ENCODE data around the gene MCOLN1. TPM values are rescaled to one million over a fixed set of nuclear protein-coding genes. Genes with fewer than 3 reads are reported as not detected.

Gene MCOLN1
- total and polyA plus RNA-seq, 8 donors = 13.0 to 76.6 (median 15.3) TPM

- H3K4me1 ChIP-seq = peaks cover 0 to 4% of the 10 kb centered on the region in 2 donors
- TF ChIP-seq CTCF (IDR thresholded peaks at IDR 0.05) = no peak
- H3K9me3 ChIP-seq = no peaks in the 10 kb centered on the region
- H3K27me3 ChIP-seq = no peaks in the 10 kb centered on the region
- no peak overlapping the region for H3K4me3 ChIP-seq
- no peak overlapping the region for H3K27ac ChIP-seq
- intact Hi-C loops (cut with DNase I) = no loop called here
- DNase-seq (no peak), ATAC-seq (no peak)
- peaks cover 0 to 96% of the 10 kb centered on the region in 2 donors for H3K36me3 ChIP-seq
Measured at GRCh38 chr19:7554990-7555864, 32.8 kb downstream of the MCOLN1 start.

DNA sequence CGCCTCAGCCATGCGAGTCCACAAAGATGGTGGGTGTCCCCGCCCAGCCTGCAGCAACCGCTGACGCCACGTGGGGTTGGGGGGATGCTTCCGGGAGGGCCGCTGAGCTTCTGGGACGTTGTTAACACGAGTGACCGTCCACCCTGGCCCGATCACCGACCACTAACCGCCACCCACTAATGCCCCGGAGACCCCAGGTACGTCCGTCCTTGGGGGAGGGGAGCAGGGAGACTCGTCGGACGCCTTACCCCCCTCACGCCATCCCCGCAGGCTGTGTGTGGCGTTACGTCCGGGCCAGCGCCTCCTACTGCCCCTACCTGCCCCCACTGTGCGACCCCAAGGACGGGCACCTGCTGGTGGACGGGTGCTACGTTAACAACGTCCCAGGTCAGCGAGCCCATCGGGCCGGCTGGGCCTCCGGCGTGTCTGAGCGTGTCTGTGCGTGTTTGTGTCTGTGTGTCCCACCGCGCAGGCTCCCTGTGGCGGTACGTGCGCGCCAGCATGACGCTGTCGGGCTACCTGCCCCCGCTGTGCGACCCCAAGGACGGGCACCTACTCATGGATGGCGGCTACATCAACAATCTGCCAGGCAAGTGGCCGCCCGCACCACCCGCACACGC is 34.4 kb downstream of the MCOLN1 start:
- no peaks in the 10 kb centered on the region for H3K4me1 ChIP-seq
- H3K27ac ChIP-seq = no peak overlapping the region
- H3K9me3 ChIP-seq = no peaks in the 10 kb centered on the region
- no peak for ATAC-seq
- intact Hi-C loops (cut with DNase I) = no loop called here
- H3K36me3 ChIP-seq = peaks cover 0 to 96% of the 10 kb centered on the region in 2 donors
- DNase-seq = no peak
- no peaks in the 10 kb centered on the region for H3K27me3 ChIP-seq
- TF ChIP-seq CTCF (IDR thresholded peaks at IDR 0.05) = no peak
- no peak overlapping the region for H3K4me3 ChIP-seq

DNA sequence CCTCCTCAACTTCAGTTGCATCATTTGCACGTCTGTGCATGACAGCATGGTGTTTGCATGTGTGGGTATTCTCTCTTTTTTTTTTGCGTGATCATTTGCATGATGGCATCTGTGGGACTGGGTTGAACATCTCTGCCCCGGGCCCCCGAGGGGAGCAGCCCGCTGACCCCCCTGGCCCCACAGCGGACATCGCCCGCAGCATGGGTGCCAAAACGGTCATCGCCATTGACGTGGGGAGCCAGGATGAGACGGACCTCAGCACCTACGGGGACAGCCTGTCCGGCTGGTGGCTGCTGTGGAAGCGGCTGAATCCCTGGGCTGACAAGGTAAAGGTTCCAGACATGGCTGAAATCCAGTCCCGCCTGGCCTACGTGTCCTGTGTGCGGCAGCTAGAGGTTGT is 36.2 kb downstream of the MCOLN1 start:
- Histone ChIP-seq H3K27me3 (no peaks in the 10 kb centered on the region), H3K4me1 (no peaks in the 10 kb centered on the region), H3K36me3 (peaks cover 0 to 90% of the 10 kb centered on the region in 2 donors), H3K9me3 (no peaks in the 10 kb centered on the region), H3K27ac (no peak overlapping the region), H3K4me3 (no peak overlapping the region)
- no peak for TF ChIP-seq CTCF (IDR thresholded peaks at IDR 0.05)
- no peak for ATAC-seq
- intact Hi-C loops (cut with DNase I) = no loop called here
- no peak for DNase-seq

DNA sequence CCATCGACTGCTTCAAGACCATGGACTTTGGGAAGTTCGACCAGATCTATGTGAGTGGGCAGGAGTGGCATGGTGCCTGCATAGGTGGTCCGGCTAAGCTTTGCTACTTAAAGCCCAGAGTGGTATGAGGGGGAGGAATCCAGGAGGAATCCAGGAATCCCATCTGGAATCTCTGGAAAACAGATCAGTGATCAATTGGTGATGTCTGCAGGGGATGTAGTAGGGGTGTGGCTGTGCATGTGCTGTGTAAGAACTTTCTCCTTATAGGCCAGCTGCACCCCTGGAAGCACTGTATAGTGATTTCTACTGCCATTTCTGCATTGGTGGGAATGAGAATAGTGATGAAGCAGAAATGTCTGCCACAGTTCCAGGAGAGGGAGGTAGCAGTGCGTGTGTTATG is 36.7 kb downstream of the MCOLN1 start:
- Histone ChIP-seq H3K4me1 (no peaks in the 10 kb centered on the region), H3K27ac (no peak overlapping the region), H3K9me3 (no peaks in the 10 kb centered on the region), H3K27me3 (no peaks in the 10 kb centered on the region), H3K36me3 (peaks cover 0 to 86% of the 10 kb centered on the region in 2 donors), H3K4me3 (no peak overlapping the region)
- no peak for ATAC-seq
- TF ChIP-seq CTCF (IDR thresholded peaks at IDR 0.05) = no peak
- intact Hi-C loops (cut with DNase I) = no loop called here
- DNase-seq = no peak

GRCh38 chr19:7560255-7560654 is 37.8 kb downstream of the MCOLN1 start:
- H3K27ac ChIP-seq = no peak overlapping the region
- no peak overlapping the region for H3K4me3 ChIP-seq
- H3K4me1 ChIP-seq = no peaks in the 10 kb centered on the region
- DNase-seq (no peak), ATAC-seq (no peak)
- intact Hi-C loops (cut with DNase I) = loop anchor here in 1 of 2 donors (10.0 kb wide), 1 partner anchor 245 kb away; no protein-coding TSS in a partner anchor
- no peak for TF ChIP-seq CTCF (IDR thresholded peaks at IDR 0.05)
- H3K9me3 ChIP-seq = no peaks in the 10 kb centered on the region
- no peaks in the 10 kb centered on the region for H3K27me3 ChIP-seq
- H3K36me3 ChIP-seq = peaks cover 0 to 74% of the 10 kb centered on the region in 2 donors
